HepG2 (cell line): ENCODE data around the gene GLRX5. TPM values are rescaled to one million over a fixed set of nuclear protein-coding genes. Genes with fewer than 3 reads are reported as not detected.

ENCODE experiments used
- ATAC-seq: fragments of 200-7000 bp; cut with Tn5 transposase; 3 replicates; pipeline ENCODE4 v1.9.1; 2020; ENCODE audit warnings: mild to moderate bottlenecking, moderate library complexity
- BruUV-seq: library from RNA; stranded (reverse); fragments of 400-500 nt; replicated peaks from 2 replicates; lab custom pipeline; 2021; lab: Mats Ljungman, UMichigan
- CTCF ChIA-PET: fragments of 300-600 bp; formaldehyde crosslinking; extraction: SDS; loops from one replicate; lab custom pipeline; 2021; ENCODE audit warnings: low total read pairs, inconsistent platforms, low intra/inter-chr PET ratio; lab: Yijun Ruan, JAX
- POLR2A ChIA-PET: fragments of 350-600 bp; sonication (Branson Sonifier 250); formaldehyde crosslinking; loops from one replicate; lab custom pipeline; 2020; ENCODE audit warnings: antibody characterized with exemption, inconsistent platforms; lab: Yijun Ruan, JAX
- DNase-seq: peaks from one replicate; pipeline ENCODE4 v3.0.0-alpha.2; 2015; ENCODE audit warnings: low spot score
- FAIRE-seq: peaks from 3 replicates; lab custom pipeline; 2011; peaks lifted over from hg19 to GRCh38; lab: Jason Lieb, UNC
- H2AFZ ChIP-seq: one replicate; pipeline ENCODE4 v1.6.1; 2011; ENCODE audit warnings: low read length, inconsistent platforms
- H3K27ac ChIP-seq: fragments of 300-600 bp; 3 replicates; pipeline ENCODE4 v1.8.0; 2011; ENCODE audit warnings: mixed run types, mild to moderate bottlenecking, mixed read lengths, low read length, inconsistent platforms; ENCODE audit not compliant: insufficient read depth; ENCODE audit errors: extremely low read length
- H3K27me3 ChIP-seq, 2 experiments: fragments of 200-600 bp in 1 of 2; 2 replicates in 1 of 2; 3 replicates in 1 of 2; pipeline versions ENCODE4 v1.6.0 to v1.8.0; 2011; ENCODE audit warnings: low read length in 2 of 2, mild to moderate bottlenecking in 2 of 2, moderate library complexity in 2 of 2, inconsistent platforms in 1 of 2; ENCODE audit not compliant: insufficient read depth in 2 of 2, control insufficient read depth in 1 of 2
- H3K36me3 ChIP-seq, 2 experiments: fragments of 200-600 bp in 1 of 2; replicated peaks in 1 of 2; 2 replicates in 1 of 2; 3 replicates in 1 of 2; pipeline versions ENCODE4 v1.5.1 to v1.8.0; 2011; ENCODE audit warnings: low read length in 2 of 2, inconsistent platforms in 1 of 2; ENCODE audit not compliant: insufficient read depth in 2 of 2, control insufficient read depth in 1 of 2
- H3K4me1 ChIP-seq: 2 replicates; pipeline ENCODE4 v1.5.1; 2012; ENCODE audit warnings: low read length, inconsistent platforms; ENCODE audit not compliant: insufficient read depth
- H3K4me2 ChIP-seq: 2 replicates; pipeline ENCODE4 v1.6.0; 2011; ENCODE audit warnings: low read depth, low read length, inconsistent platforms
- H3K4me3 ChIP-seq, 3 experiments: fragments of 200-600 bp in 1 of 3; sonication (generic), shearing (Covaris generic) in 1 of 3; replicated peaks in 1 of 3; 2 replicates each; pipeline ENCODE4 v1.5.1; 2011 to 2016; ENCODE audit warnings: low read length in 3 of 3, inconsistent platforms in 2 of 3, low read depth in 2 of 3, mild to moderate bottlenecking in 2 of 3, control low read depth in 1 of 3, mixed read lengths in 1 of 3; ENCODE audit not compliant: insufficient read depth in 1 of 3
- H3K79me2 ChIP-seq: one replicate; pipeline ENCODE4 v1.6.1; 2011; ENCODE audit warnings: low read length, inconsistent platforms; ENCODE audit not compliant: insufficient read depth
- H3K9ac ChIP-seq: 2 replicates; pipeline ENCODE4 v1.6.0; 2011; ENCODE audit warnings: mild to moderate bottlenecking, low read depth, low read length, inconsistent platforms; ENCODE audit not compliant: insufficient read depth
- H3K9me3 ChIP-seq: 2 replicates; pipeline ENCODE4 v1.5.1; 2012; ENCODE audit warnings: mild to moderate bottlenecking, low read length
- H4K20me1 ChIP-seq: 2 replicates; pipeline ENCODE4 v1.6.0; 2011; ENCODE audit warnings: inconsistent platforms, mild to moderate bottlenecking, low read length, moderate library complexity; ENCODE audit not compliant: insufficient read depth
- BRCA1 ChIP-seq: sonication (generic); formaldehyde crosslinking; IDR thresholded peaks from 2 replicates; pipeline ENCODE4 v1.4.0; 2020; ENCODE audit warnings: missing genetic modification reagents
- ISX ChIP-seq: sonication (generic); formaldehyde crosslinking; conservative IDR thresholded peaks from 2 replicates; pipeline ENCODE4 v1.5.0; 2020; ENCODE audit warnings: missing genetic modification reagents
- KDM6A ChIP-seq: IDR thresholded peaks from 2 replicates; pipeline ENCODE4 v1.6.1; 2016; ENCODE audit warnings: low read depth
- KLF13 ChIP-seq: sonication (generic); formaldehyde crosslinking; IDR thresholded peaks from 2 replicates; pipeline ENCODE4 v1.4.0; 2020; ENCODE audit warnings: mild to moderate bottlenecking, missing genetic modification reagents
- MYPOP ChIP-seq: sonication (generic); formaldehyde crosslinking; IDR thresholded peaks from 2 replicates; pipeline ENCODE4 v1.8.1; 2023; ENCODE audit warnings: mild to moderate bottlenecking, moderate library complexity, missing genetic modification reagents
- PAWR ChIP-seq: sonication (generic); formaldehyde crosslinking; IDR thresholded peaks from 2 replicates; pipeline ENCODE4 v1.4.0; 2020; ENCODE audit warnings: missing genetic modification reagents, mild to moderate bottlenecking, borderline replicate concordance
- TFDP2 ChIP-seq: sonication (generic); formaldehyde crosslinking; IDR thresholded peaks from 2 replicates; pipeline ENCODE4 v1.4.0; 2020; ENCODE audit warnings: missing genetic modification reagents
- ZBTB1 ChIP-seq: sonication (generic); formaldehyde crosslinking; IDR thresholded peaks from 2 replicates; pipeline ENCODE4 v1.4.0; 2020; ENCODE audit warnings: missing genetic modification reagents, borderline replicate concordance
- ZBTB21 ChIP-seq: sonication (generic); formaldehyde crosslinking; IDR thresholded peaks from 2 replicates; pipeline ENCODE4 v1.4.0; 2020; ENCODE audit warnings: missing genetic modification reagents
- ZBTB49 ChIP-seq: sonication (generic); formaldehyde crosslinking; IDR thresholded peaks from 2 replicates; pipeline ENCODE4 v1.4.0; 2020; ENCODE audit warnings: missing genetic modification reagents, borderline replicate concordance
- ZEB1 ChIP-seq: IDR thresholded peaks from 2 replicates; pipeline ENCODE4 v1.6.1; 2012; ENCODE audit warnings: mild to moderate bottlenecking, low read depth, inconsistent platforms; ENCODE audit not compliant: insufficient replicate concordance
- ZNF251 ChIP-seq: sonication (generic); formaldehyde crosslinking; IDR thresholded peaks from 2 replicates; pipeline ENCODE4 v1.9.0; 2021; ENCODE audit warnings: mild to moderate bottlenecking, missing genetic modification reagents
- ZNF574 ChIP-seq: sonication (generic); formaldehyde crosslinking; IDR thresholded peaks from 2 replicates; pipeline ENCODE4 v1.4.0; 2020; ENCODE audit warnings: missing genetic modification reagents
- ZNF629 ChIP-seq: sonication (generic); formaldehyde crosslinking; conservative IDR thresholded peaks from 2 replicates; pipeline ENCODE4 v1.5.0; 2020; ENCODE audit warnings: missing genetic modification reagents
- ZNF749 ChIP-seq: sonication (generic); formaldehyde crosslinking; IDR thresholded peaks from 2 replicates; pipeline ENCODE4 v1.8.0; 2022; ENCODE audit warnings: mild to moderate bottlenecking, missing genetic modification reagents, moderate library complexity, borderline replicate concordance
- WGBS: methylation state at CpG from one replicate; pipeline ENCODE4 v1.1.6; 2017; ENCODE audit warnings: low lambda C conversion rate; 5-methylcytosine and 5-hydroxymethylcytosine counted together
- in situ Hi-C: cut with HindIII; loops from 2 replicates; pipeline ENCODE4 v1.10.0; 2017; ENCODE audit warnings: low pct_unique_long_range_greater_than_20kb; ENCODE audit not compliant: extremely low pct_ligation_motif_present
- intact Hi-C: fragments of 100-400 bp; cut with micrococcal nuclease; formaldehyde crosslinking; loops from one replicate; pipeline ENCODE4 v1.10.0; 2022; ENCODE audit not compliant: unreplicated experiment
- polyA plus RNA-seq, 8 experiments: library from polyadenylated mRNA; depleted of rRNA in 3 of 8; stranded (reverse) in 7 of 8; unstranded in 1 of 8; fragments of >200 nt; fragmentation: Illumina TruSeq in 4 of 8; extraction: Trizol in 4 of 8; gene quantifications; 2 replicates each; pipeline versions ENCODE4 v1.2.1 to v1.2.3, GENCODE V29; 2011 to 2016; ENCODE audit warnings: low read depth in 4 of 8, missing spikeins in 1 of 8, mixed read lengths in 1 of 8; ENCODE audit not compliant: insufficient read depth in 1 of 8
- total RNA-seq, 5 experiments: library from RNA; depleted of rRNA; stranded (reverse); fragments of >200 nt; fragmentation: Illumina TruSeq; extraction: Trizol; gene quantifications; 2 replicates each; pipeline ENCODE4 v1.2.3, GENCODE V29; 2016; ENCODE audit warnings: low read depth in 1 of 5

GLRX5 gene
- total and polyA plus RNA-seq, 2 of the 13 experiments (the other 11 are each of a cell fraction or from before 2014, with no cell fraction given), result 122 to 146 TPM

GRCh38 chr14:95508377-95508776 lies 26.5 kb upstream of the GLRX5 start:
- in situ Hi-C loops (no loop called here), intact Hi-C loops (no loop called here)
- Histone ChIP-seq H3K36me3 (peaks cover 1 to 8% of the 10 kb centered on the region in 2 experiments; a peak in 2 of 5 replicates), H3K79me2 (peaks cover 14% of the 10 kb centered on the region), H3K9me3 (no peaks in the 10 kb centered on the region), H3K27me3 (no peaks in the 10 kb centered on the region), H3K4me3 (no peak overlapping the region), H3K27ac (no peak overlapping the region), H4K20me1 (no peaks in the 10 kb centered on the region), H3K4me1 (peaks cover 19% of the 10 kb centered on the region), H3K4me2 (no peak overlapping the region), H2AFZ (no peak overlapping the region), H3K9ac (no peak overlapping the region)
- ChIA-PET POLR2A (no interaction called here), CTCF (no interaction called here)
- TF ChIP-seq ZBTB49 (no peak), KLF13 (CRISPR knock-in tag) (no peak), ZNF574 (CRISPR knock-in tag) (no peak), ZBTB21 (CRISPR knock-in tag) (no peak), ZNF251 (CRISPR knock-in tag) (no peak), TFDP2 (CRISPR knock-in tag) (no peak), ZEB1 (no peak), KDM6A (CRISPR knock-in tag) (no peak), ZNF629 (no peak), PAWR (CRISPR knock-in tag) (no peak), ISX (no peak), ZBTB1 (CRISPR knock-in tag) (no peak), MYPOP (no peak), ZNF749 (CRISPR knock-in tag) (no peak), BRCA1 (no peak)
- DNase-seq, result no peak
- ATAC-seq, result no peak
- 97% methylated on average over 6 of the region's 6 CpGs for WGBS
- BruUV-seq, result no TSS peak
- no peak for FAIRE-seq
